HPDE6-E6E7 (cell line): Measurements from ENCODE around the gene HEMK1.

ENCODE experiments used
- DNase-seq: peaks from one replicate; pipeline ENCODE4 v3.0.0; 2011; ENCODE audit warnings: missing footprints; ENCODE audit errors: extremely low spot score

HEMK1 gene

DNA sequence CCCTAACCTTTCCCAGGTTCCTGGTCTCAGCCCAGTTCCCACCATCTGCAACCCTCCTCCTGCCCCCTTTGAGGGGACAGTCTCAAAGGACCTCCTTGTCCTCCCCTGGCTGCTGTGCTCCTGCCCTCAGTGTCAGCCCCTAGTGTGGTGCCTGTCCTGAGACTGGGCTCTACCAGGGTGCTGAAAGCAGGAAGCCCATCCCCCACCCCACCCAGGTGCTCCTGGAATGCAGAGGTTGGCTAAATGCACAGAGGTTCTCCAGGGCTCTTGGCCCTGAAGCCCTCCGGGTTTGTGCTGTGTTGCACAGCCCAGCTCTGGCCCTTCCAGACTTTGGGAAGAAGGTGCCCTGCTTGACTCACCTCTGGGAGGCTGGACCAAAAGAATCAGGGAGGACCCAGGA is 23.5 kb upstream of the HEMK1 start:
- no peak for DNase-seq

GRCh38 chr3:50549226-50549625 is 20.1 kb upstream of the HEMK1 start:
- DNase-seq, result no peak

- DNase-seq, result no peak
Observed at GRCh38 chr3:50550079-50550736, 19.1 kb upstream of the HEMK1 start.

DNA sequence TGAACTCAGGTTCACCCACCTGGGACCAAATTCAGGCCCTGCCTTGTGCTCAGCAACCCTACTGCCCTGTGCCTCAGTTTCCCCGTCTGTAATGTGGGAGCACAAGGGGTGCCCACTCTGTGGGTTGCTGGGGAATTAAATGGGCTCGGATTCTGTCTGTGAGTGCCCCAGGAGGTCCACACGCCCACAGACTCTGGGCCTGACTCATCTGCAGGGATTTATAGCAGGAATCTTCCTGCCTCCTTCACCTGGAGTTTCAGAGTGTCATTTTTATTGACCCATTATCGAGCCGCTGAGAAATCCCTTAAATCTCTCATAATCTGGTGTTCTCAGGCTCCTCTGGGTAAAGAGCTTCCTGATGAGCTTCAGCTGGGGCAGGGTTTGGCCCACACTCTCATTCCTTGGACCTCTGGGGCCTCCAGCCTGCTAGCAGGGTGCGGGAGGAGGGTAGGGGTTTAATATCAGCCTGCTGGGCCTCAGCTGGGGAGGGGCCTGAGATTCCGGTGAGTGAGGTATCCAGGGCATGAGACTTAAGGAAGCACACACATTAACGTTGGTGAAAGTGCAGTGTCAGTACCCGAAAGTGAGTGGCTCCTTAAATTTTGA is 18.2 kb upstream of the HEMK1 start:
- DNase-seq, result no peak

GRCh38 chr3:50551681-50552435 is 17.5 kb upstream of the HEMK1 start:
- no peak for DNase-seq

GRCh38 chr3:50552598-50552997 is 16.7 kb upstream of the HEMK1 start:
- DNase-seq, result no peak

DNA sequence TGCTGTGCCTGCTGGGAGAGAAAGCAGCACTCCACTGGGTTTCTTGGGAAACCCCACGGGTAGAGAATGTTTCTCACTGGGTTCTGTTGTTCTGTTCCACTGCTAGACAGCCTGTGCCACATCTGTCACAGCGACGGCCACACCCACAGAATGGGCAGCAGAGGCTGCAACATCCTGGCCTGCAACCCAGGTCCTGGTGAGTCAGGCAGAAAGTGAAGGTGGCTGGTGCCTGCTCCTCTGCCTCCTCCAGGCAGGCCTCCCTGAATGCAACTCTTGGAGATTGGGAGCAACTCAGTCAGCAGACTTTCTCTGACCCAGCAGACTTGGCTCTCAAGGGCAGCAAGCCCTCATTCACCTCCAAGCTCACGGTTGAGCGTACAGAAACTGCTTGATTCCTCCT is 14.8 kb upstream of the HEMK1 start:
- no peak for DNase-seq

DNA sequence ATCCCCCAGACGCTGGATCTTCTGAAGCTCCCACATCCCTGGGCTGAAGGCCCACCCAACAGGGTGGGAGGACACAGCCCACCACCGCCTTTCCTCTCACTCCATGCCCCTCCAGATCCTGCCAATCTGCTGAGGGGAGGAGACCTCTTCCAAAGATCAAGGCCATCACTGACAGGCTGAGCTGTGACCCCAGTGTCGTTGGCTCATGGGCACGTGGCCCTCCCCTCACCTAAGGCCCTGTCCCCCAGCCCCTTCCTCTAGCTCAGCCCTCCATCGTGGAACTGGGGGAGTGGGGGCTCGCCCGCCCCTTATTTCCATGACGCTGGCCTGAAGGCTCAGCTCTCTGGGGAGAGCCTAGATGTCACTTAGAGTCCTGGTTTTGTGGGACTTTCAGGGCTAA is 12.2 kb upstream of the HEMK1 start:
- DNase-seq, result no peak

GRCh38 chr3:50557915-50558314 is 11.4 kb upstream of the HEMK1 start:
- DNase-seq, result no peak

DNA sequence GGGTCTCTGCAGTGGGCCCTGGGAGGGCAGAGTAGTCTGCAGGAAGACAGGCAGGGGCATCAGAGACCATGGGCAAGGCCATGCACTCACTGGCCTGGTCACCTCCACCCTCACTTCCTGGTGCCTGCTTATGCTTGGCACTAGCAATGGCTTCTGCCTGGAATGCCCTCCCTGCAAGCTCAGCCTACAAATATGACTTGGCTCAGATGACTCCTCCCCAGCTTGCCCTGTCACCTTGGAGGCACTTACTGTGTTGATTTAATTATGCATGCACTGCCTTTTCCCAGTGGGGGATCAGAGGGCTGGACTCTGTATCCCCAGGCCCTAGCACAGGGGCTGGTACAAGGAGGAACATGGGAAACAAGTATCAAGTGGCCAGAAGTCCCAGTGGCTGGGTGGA is 9.6 kb upstream of the HEMK1 start:
- DNase-seq, result no peak

GRCh38 chr3:50562861-50563260 is 6.5 kb upstream of the HEMK1 start:
- DNase-seq, result peak; percentile 31

- DNase-seq, result no peak
Observed at GRCh38 chr3:50563867-50564266, 5.5 kb upstream of the HEMK1 start.

DNA sequence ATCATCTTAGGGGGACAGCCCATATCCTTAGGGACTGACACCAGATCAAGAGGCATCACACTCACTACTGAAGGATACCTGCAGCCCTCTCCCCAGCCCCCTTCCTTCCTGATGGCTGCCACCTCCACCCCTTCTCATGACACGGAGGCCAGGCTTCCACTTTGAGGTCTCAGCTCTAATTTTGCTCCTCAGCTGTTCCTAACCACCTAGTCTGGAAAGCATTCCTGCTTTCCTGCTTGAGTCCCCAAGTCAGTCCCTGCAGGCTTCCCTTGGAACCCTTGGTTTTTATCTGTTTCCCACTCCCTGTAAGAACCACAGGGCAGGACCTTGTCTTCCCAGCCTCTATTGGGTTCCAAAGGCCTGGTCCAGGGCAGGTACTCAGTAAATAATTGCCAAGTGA is 5.0 kb upstream of the HEMK1 start:
- DNase-seq, result no peak

GRCh38 chr3:50567011-50567385 is 2.3 kb upstream of the HEMK1 start:
- DNase-seq, result no peak

- no peak for DNase-seq
Observed at GRCh38 chr3:50567386-50568167, 1.7 kb upstream of the HEMK1 start, which contains the start of gene C3orf18. Gene C3orf18 (minus strand): TSS chr3:50567747. CDS start chr3:50565699, 2,048 bp downstream.

- no peak for DNase-seq
Observed at GRCh38 chr3:50570508-50571279, 1.4 kb downstream of the HEMK1 start.

DNA sequence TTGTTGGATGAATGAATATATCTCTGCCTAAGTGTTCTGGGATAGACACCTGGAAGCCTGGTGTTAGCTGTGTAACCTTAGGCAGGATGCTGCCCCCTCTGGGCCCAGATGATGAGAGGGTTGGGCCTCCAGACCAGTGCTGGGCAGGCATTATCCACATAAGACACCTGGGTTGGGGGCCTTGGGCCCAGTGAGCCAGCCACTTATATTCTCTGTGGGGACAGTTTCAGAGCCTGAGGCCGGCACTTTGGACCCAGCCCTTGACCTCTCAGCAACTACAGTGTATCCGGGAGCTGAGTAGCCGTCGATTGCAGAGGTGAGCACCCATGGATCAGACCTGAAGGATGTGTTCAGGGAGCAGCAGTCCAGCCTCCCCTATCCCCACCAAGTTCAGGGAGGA is 2.2 kb downstream of the HEMK1 start:
- no peak for DNase-seq

- no peak for DNase-seq
Observed at GRCh38 chr3:50572158-50572557, 2.8 kb downstream of the HEMK1 start.

GRCh38 chr3:50572801-50573371 is 3.6 kb downstream of the HEMK1 start:
- no peak for DNase-seq

- DNase-seq, result no peak
Observed at GRCh38 chr3:50573566-50574443, 4.5 kb downstream of the HEMK1 start.
